HEK293 (cell line): ENCODE measurements around the gene NME5.

ENCODE experiments used
- KLF10 ChIP-seq: fragments of 450-650 bp; IDR thresholded peaks from 2 replicates; pipeline ENCODE4 v1.5.1; 2018; ENCODE audit warnings: missing biosample characterization, mild to moderate bottlenecking, missing genetic modification characterization
- SETDB1 ChIP-seq: IDR thresholded peaks from one replicate; pipeline ENCODE4 v1.6.1; 2017; ENCODE audit warnings: mild to moderate bottlenecking, low read length, moderate library complexity, mixed read lengths; ENCODE audit not compliant: insufficient read length
- SP2 ChIP-seq: fragments of 450-650 bp; formaldehyde crosslinking; IDR thresholded peaks from 2 replicates; pipeline ENCODE4 v1.5.1; 2016; ENCODE audit warnings: missing biosample characterization, missing genetic modification characterization
- ZNF37A ChIP-seq: fragments of 450-650 bp; IDR thresholded peaks from 2 replicates; pipeline ENCODE4 v1.5.1; 2018; ENCODE audit warnings: missing biosample characterization, missing genetic modification characterization
- ZNF830 ChIP-seq: fragments of 450-650 bp; IDR thresholded peaks from 2 replicates; pipeline ENCODE4 v1.5.0; 2018; ENCODE audit warnings: missing biosample characterization, missing genetic modification characterization, low read depth, mild to moderate bottlenecking, moderate library complexity
- TF ChIP-seq, protein P1 (sequence below): fragments of 450-650 bp; formaldehyde crosslinking; IDR thresholded peaks from 2 replicates; pipeline ENCODE4 v1.5.1; 2016; ENCODE audit warnings: missing biosample characterization, missing genetic modification characterization, low read depth
- TF ChIP-seq, protein P2 (sequence below): fragments of 450-650 bp; formaldehyde crosslinking; optimal IDR thresholded peaks from 2 replicates; pipeline ENCODE3; 2016; ENCODE audit warnings: missing biosample characterization, mild to moderate bottlenecking, missing genetic modification characterization

DNA sequence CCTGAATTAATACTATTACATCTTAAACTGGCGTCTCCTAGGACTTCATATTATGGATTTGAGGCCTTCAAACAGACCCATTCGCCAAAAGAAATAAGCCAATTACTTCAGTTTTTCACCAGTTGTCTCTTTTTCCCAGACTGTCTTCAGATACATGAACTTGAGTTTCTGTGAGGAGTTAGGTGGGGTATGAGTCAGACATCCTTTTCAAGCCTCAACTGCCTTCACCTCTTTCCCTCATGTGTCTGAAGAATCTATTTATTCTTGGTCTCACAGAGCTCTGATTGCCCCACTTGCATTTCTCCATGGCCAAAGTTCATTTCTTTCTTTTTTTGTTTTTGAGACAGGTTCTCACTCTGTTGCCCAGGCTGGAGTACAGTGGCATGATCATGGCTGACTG is 42.9 kb downstream of the NME5 start:
- TF ChIP-seq SP2 (tag by site-specific recombination): no peak
- TF ChIP-seq, protein P1, sequence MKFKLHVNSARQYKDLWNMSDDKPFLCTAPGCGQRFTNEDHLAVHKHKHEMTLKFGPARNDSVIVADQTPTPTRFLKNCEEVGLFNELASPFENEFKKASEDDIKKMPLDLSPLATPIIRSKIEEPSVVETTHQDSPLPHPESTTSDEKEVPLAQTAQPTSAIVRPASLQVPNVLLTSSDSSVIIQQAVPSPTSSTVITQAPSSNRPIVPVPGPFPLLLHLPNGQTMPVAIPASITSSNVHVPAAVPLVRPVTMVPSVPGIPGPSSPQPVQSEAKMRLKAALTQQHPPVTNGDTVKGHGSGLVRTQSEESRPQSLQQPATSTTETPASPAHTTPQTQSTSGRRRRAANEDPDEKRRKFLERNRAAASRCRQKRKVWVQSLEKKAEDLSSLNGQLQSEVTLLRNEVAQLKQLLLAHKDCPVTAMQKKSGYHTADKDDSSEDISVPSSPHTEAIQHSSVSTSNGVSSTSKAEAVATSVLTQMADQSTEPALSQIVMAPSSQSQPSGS (tag by site-specific recombination): no peak
- no peak for TF ChIP-seq KLF10 (tag by site-specific recombination)
- no peak for TF ChIP-seq ZNF37A (tag by site-specific recombination)
- TF ChIP-seq, protein P2, sequence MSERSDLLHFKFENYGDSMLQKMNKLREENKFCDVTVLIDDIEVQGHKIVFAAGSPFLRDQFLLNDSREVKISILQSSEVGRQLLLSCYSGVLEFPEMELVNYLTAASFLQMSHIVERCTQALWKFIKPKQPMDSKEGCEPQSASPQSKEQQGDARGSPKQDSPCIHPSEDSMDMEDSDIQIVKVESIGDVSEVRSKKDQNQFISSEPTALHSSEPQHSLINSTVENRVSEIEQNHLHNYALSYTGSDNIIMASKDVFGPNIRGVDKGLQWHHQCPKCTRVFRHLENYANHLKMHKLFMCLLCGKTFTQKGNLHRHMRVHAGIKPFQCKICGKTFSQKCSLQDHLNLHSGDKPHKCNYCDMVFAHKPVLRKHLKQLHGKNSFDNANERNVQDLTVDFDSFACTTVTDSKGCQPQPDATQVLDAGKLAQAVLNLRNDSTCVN (tag by site-specific recombination): no peak
- TF ChIP-seq ZNF830: no peak
- TF ChIP-seq SETDB1: no peak
